Gastroesophageal sphincter (tissue), 4 donors: ENCODE results near the gene TSSK2. TPM values are rescaled to one million over a fixed set of nuclear protein-coding genes. Genes with fewer than 3 reads are reported as not detected.

Experiments
- ATAC-seq: fragments of 150-250 bp; one replicate; pipeline ENCODE4 v1.9.1; 2016; ENCODE audit warnings: mild to moderate bottlenecking, moderate library complexity
- H3K27ac ChIP-seq, 4 donors: fragments of 200-600 bp; sonication (generic) in 3 of 4; 1 replicate in 3 of 4; 2 replicates in 1 of 4; pipeline ENCODE4 v1.5.1; 2016 to 2019
- H3K27me3 ChIP-seq: fragments of 200-600 bp; sonication (generic); one replicate; pipeline ENCODE4 v1.5.1; 2019
- H3K36me3 ChIP-seq, 2 donors: fragments of 200-600 bp; sonication (generic); one replicate each; pipeline ENCODE4 v1.5.1; 2019; ENCODE audit warnings: control low read depth in 1 of 2
- H3K4me1 ChIP-seq, 3 donors: fragments of 200-600 bp; sonication (generic); 1 replicate in 2 of 3; 2 replicates in 1 of 3; pipeline ENCODE4 v1.5.1; 2016 to 2019; ENCODE audit warnings: control low read depth in 2 of 3
- H3K4me3 ChIP-seq, 2 donors: fragments of 200-600 bp; sonication (generic); one replicate each; pipeline ENCODE4 v1.5.1; 2019; ENCODE audit warnings: mild to moderate bottlenecking in 1 of 2, moderate library complexity in 1 of 2
- H3K9me3 ChIP-seq, 3 donors: fragments of 200-600 bp; sonication (generic); one replicate each; pipeline ENCODE4 v1.5.1; 2017 to 2019; ENCODE audit warnings: control low read depth in 2 of 3
- EP300 ChIP-seq: sonication (generic); formaldehyde crosslinking; IDR thresholded peaks from one replicate; pipeline ENCODE4 v1.6.1; 2017; ENCODE audit warnings: antibody characterized with exemption, mild to moderate bottlenecking
- POLR2A ChIP-seq, 2 donors: fragments of 450-650 bp; IDR thresholded peaks; one replicate each; pipeline ENCODE4 v1.6.1; 2017; ENCODE audit warnings: antibody characterized with exemption in 2 of 2, mild to moderate bottlenecking in 2 of 2, moderate library complexity in 1 of 2
- POLR2AphosphoS5 ChIP-seq: sonication (generic); formaldehyde crosslinking; IDR thresholded peaks from one replicate; pipeline ENCODE4 v1.6.1; 2017; ENCODE audit warnings: antibody characterized with exemption
- WGBS, 2 donors: methylation state at CpG; one replicate each; pipeline ENCODE4 v1.1.5; 2018; ENCODE audit warnings: low coverage in 1 of 2; 5-methylcytosine and 5-hydroxymethylcytosine counted together
- total RNA-seq, 4 donors: library from RNA; depleted of rRNA; stranded (reverse); fragments of >200 nt; gene quantifications; one replicate each; pipeline ENCODE4 v1.1.0, GENCODE V29; 2016
- TF ChIP-seq, protein P1 (sequence below), 4 experiments: fragments of 200-600 bp in 2 of 4; fragments of 450-650 bp in 2 of 4; sonication (generic) in 1 of 4; IDR thresholded peaks; one replicate each; pipeline ENCODE4 v1.5.1; 2017 to 2019; ENCODE audit warnings: antibody characterized with exemption in 4 of 4, mild to moderate bottlenecking in 2 of 4, moderate library complexity in 2 of 4

The TSSK2 gene
- total RNA-seq, 4 donors from 2014 or later = 0.13 TPM; not detected in 3

DNA sequence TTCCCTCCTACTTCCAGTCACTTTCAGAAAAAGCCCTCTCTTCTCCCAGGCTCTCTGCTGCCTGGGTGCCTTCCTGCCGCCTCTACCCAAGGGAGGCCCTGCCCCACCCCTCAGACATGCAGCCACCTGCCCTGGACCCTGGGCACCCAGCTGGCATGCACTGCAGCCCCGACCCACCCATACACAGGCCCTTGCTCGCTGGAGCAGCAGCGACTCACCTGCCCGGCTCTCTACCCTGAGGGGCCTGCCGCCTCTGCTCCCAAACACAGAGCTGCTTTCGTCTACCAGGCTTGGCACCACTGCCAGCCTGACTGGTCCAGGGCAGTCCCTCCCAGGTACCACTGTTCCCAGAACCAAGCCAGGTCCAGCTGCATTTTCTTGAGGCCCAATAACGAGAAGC, 1.2 kb upstream of the TSSK2 start:
- peaks cover 0 to 36% of the 10 kb centered on the region in 2 donors for H3K36me3 ChIP-seq
- H3K4me3 ChIP-seq = no peak overlapping the region
- WGBS, 2 donors = 83% methylated on average over 5 of the region's 8 CpGs; no CpG with 5 or more reads in 1 of the 2 donors
- no peak for ATAC-seq
- no peaks in the 10 kb centered on the region for H3K9me3 ChIP-seq
- H3K4me1 ChIP-seq = no peaks in the 10 kb centered on the region
- no peak overlapping the region for H3K27ac ChIP-seq
- no peaks in the 10 kb centered on the region for H3K27me3 ChIP-seq
- no peak for TF ChIP-seq EP300
- no peak for TF ChIP-seq POLR2AphosphoS5
- TF ChIP-seq, protein P1, sequence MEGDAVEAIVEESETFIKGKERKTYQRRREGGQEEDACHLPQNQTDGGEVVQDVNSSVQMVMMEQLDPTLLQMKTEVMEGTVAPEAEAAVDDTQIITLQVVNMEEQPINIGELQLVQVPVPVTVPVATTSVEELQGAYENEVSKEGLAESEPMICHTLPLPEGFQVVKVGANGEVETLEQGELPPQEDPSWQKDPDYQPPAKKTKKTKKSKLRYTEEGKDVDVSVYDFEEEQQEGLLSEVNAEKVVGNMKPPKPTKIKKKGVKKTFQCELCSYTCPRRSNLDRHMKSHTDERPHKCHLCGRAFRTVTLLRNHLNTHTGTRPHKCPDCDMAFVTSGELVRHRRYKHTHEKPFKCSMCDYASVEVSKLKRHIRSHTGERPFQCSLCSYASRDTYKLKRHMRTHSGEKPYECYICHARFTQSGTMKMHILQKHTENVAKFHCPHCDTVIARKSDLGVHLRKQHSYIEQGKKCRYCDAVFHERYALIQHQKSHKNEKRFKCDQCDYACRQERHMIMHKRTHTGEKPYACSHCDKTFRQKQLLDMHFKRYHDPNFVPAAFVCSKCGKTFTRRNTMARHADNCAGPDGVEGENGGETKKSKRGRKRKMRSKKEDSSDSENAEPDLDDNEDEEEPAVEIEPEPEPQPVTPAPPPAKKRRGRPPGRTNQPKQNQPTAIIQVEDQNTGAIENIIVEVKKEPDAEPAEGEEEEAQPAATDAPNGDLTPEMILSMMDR (IDR thresholded peaks at IDR 0.05) = no peak
- TF ChIP-seq POLR2A (IDR thresholded peaks at IDR 0.05) = no peak

DNA sequence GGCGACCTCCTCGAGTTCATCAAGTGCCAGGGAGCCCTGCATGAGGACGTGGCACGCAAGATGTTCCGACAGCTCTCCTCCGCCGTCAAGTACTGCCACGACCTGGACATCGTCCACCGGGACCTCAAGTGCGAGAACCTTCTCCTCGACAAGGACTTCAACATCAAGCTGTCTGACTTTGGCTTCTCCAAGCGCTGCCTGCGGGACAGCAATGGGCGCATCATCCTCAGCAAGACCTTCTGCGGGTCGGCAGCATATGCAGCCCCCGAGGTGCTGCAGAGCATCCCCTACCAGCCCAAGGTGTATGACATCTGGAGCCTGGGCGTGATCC, 542 bp downstream of the TSSK2 start:
- Histone ChIP-seq H3K9me3 (no peaks in the 10 kb centered on the region), H3K27ac (no peak overlapping the region), H3K4me1 (no peaks in the 10 kb centered on the region), H3K36me3 (peaks cover 0 to 54% of the 10 kb centered on the region in 2 donors), H3K4me3 (no peak overlapping the region), H3K27me3 (no peaks in the 10 kb centered on the region)
- WGBS, 2 donors = 100% methylated on average over 1 to 3 of the region's 19 CpGs
- no peak for ATAC-seq
- no peak for TF ChIP-seq EP300
- no peak for TF ChIP-seq POLR2A (IDR thresholded peaks at IDR 0.05)

DNA sequence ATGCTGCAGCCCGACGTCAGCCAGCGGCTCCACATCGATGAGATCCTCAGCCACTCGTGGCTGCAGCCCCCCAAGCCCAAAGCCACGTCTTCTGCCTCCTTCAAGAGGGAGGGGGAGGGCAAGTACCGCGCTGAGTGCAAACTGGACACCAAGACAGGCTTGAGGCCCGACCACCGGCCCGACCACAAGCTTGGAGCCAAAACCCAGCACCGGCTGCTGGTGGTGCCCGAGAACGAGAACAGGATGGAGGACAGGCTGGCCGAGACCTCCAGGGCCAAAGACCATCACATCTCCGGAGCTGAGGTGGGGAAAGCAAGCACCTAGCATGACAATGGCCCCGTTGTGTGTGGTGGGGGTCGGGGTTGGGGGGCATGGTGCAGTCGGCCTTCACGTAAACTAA, 1.0 kb downstream of the TSSK2 start:
- Histone ChIP-seq H3K27ac (no peak overlapping the region), H3K4me1 (no peaks in the 10 kb centered on the region), H3K4me3 (no peak overlapping the region), H3K27me3 (no peaks in the 10 kb centered on the region), H3K36me3 (peaks cover 0 to 59% of the 10 kb centered on the region in 2 donors), H3K9me3 (no peaks in the 10 kb centered on the region)
- TF ChIP-seq POLR2A (IDR thresholded peaks at IDR 0.05) = no peak
- no peak for ATAC-seq
- WGBS, 2 donors = 87 to 97% methylated on average over 3 to 4 of the region's 20 CpGs

DNA sequence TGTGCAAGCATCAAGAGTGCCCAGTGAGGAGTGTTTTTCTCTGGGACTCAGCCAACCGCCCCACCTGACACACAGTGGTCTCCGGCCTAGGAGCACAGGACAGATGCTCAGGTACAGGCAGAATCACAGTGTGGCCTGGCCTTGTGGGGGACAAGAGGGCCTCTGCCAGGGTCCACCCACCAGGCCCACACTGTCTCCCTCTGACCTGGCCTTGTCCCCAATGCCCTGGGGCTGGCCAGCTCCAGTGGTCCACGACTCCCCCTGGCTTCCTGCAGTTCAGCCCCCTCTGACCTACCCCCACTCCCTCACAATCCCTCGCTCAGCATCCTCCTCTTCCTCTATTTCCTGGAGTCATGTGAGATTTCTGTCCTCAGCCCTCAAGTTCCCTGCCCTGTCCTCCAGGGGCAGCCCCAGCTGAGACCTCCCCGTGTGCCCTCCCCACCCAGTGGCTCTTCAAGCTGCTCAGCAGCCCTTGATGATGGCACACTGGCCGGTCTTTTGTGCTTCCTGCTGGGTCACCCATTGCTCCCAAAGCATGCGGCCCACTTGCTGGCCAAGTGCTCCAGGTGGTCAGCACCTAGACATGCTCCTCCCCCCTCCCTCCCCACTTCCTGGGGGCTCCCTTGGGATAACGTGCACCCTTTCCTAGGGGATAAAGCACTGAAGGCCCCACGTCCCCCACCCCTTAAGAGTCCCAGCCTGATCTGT, 1.7 kb downstream of the TSSK2 start:
- TF ChIP-seq EP300 = no peak
- no peak for TF ChIP-seq POLR2A (IDR thresholded peaks at IDR 0.05)
- TF ChIP-seq, protein P1 (IDR thresholded peaks at IDR 0.05) = no peak
- TF ChIP-seq POLR2AphosphoS5 = no peak
- H3K4me3 ChIP-seq = no peak overlapping the region
- no peaks in the 10 kb centered on the region for H3K9me3 ChIP-seq
- ATAC-seq = no peak
- no peak overlapping the region for H3K27ac ChIP-seq
- no peaks in the 10 kb centered on the region for H3K27me3 ChIP-seq
- WGBS, 2 donors = 88% methylated on average over 4 of the region's 9 CpGs; no CpG with 5 or more reads in 1 of the 2 donors
- H3K36me3 ChIP-seq = peaks cover 0 to 66% of the 10 kb centered on the region in 2 donors
- no peaks in the 10 kb centered on the region for H3K4me1 ChIP-seq

DNA sequence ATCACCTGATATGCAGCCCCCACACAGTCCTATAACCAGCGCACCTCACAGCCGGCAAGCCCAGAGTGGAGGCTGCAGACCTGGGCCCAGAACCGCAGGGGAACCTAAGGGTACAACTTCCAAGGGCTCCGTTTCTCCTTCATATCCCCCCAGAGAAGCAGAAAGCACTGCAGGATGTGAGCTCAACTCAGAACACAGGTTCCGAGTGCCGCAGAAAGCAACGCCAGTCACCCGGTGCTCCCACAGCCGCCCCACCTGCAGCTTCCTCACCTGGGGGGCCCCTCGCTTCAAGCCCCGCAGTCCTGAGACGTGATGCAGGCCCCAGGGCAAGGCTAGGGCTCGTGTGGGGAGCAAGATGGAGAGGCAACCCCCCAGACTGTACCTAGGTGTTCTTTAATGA, 2.5 kb downstream of the TSSK2 start:
- Histone ChIP-seq H3K36me3 (peaks cover 0 to 73% of the 10 kb centered on the region in 2 donors), H3K9me3 (no peaks in the 10 kb centered on the region), H3K27me3 (no peaks in the 10 kb centered on the region), H3K4me3 (no peak overlapping the region), H3K4me1 (no peaks in the 10 kb centered on the region), H3K27ac (no peak overlapping the region)
- WGBS, 2 donors = 96% methylated on average over 4 of the region's 13 CpGs; no CpG with 5 or more reads in 1 of the 2 donors
- TF ChIP-seq, protein P1 (IDR thresholded peaks at IDR 0.05) = no peak
- no peak for TF ChIP-seq POLR2AphosphoS5
- no peak for TF ChIP-seq EP300
- TF ChIP-seq POLR2A (IDR thresholded peaks at IDR 0.05) = no peak
- ATAC-seq = no peak

DNA sequence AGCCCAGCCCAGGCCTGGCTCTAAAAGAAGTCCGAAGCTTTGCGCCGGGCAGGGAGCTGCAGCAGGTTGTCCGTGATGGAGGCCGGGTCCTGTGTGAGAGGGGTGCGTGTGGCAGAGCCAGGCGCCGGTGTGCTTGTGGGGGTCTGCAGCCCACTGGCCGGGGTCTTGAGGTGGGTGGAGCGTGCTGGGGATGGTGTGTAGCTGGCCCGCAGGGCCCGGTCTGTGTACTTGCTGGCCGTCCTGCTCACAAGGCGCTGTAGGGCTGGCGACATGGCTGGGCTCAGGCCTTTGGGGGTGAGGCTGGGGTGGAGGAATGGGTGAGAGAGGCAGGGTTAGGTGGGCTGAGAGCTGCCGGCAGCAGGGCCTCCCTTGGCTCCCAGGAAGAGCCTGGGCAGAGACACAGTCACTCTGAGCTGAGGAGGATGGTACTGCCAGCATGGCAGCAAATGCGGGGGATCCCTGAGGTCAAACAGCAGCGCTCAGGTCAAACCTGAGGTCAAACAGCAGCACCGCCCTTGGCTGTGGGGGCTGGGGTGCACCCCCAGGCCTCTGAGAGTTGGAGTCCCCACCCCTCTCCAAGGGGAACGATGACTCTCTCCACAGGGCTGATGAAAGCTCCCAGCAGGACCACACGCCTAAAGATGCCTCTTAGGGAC, 3.2 kb downstream of the TSSK2 start:
- H3K9me3 ChIP-seq = no peaks in the 10 kb centered on the region
- H3K27me3 ChIP-seq = no peaks in the 10 kb centered on the region
- 92% methylated on average over 2 of the region's 21 CpGs; no CpG with 5 or more reads in 1 of the 2 donors for WGBS, 2 donors
- no peak overlapping the region for H3K27ac ChIP-seq
- peaks cover 0 to 80% of the 10 kb centered on the region in 2 donors for H3K36me3 ChIP-seq
- no peak for TF ChIP-seq POLR2A (IDR thresholded peaks at IDR 0.05)
- no peak for TF ChIP-seq EP300
- TF ChIP-seq POLR2AphosphoS5 = no peak
- TF ChIP-seq, protein P1 (IDR thresholded peaks at IDR 0.05) = no peak
- no peak overlapping the region for H3K4me3 ChIP-seq
- no peak for ATAC-seq
- H3K4me1 ChIP-seq = no peaks in the 10 kb centered on the region
